ENCODE measurements around the gene CUEDC1. TPM values are rescaled to one million over a fixed set of nuclear protein-coding genes. Genes with fewer than 3 reads are reported as not detected.

Gene CUEDC1
- total and polyA plus RNA-seq, 2 of the 13 experiments (the other 11 are each of a cell fraction or from before 2014, with no cell fraction given): 7.4 to 12.9 TPM

- no peak for TF ChIP-seq THAP8 (CRISPR knock-in tag; IDR thresholded peaks at IDR 0.05; ENCODE audit: borderline replicate concordance)
- 0 out of 2 replicates have a peak, but pooled peaks have one; percentile 3 for TF ChIP-seq MTERF4 (CRISPR knock-in tag; IDR thresholded peaks at IDR 0.05)
- no peak for TF ChIP-seq REPIN1 (CRISPR knock-in tag; IDR thresholded peaks at IDR 0.05; ENCODE audit: borderline replicate concordance, low read depth)
- peak; percentile 39 for TF ChIP-seq PCBP2 (optimal IDR thresholded peaks at IDR 0.05; ENCODE audit: low read depth, low read length, poor library complexity, severe bottlenecking)
- peak; percentile 81; the same call in 1 of the 2 replicates for TF ChIP-seq JUN (CRISPR knock-in tag; IDR thresholded peaks at IDR 0.05)
- TF ChIP-seq ZFP82 (CRISPR knock-in tag; IDR thresholded peaks at IDR 0.05; ENCODE audit: borderline replicate concordance): 0 out of 2 replicates have a peak, but pooled peaks have one; percentile 16
- TF ChIP-seq ZBTB44 (CRISPR knock-in tag; IDR thresholded peaks at IDR 0.05): no peak
- no peak for TF ChIP-seq RNF219 (CRISPR knock-in tag; IDR thresholded peaks at IDR 0.05)
- TF ChIP-seq TEAD2 (CRISPR knock-in tag; IDR thresholded peaks at IDR 0.05): no peak
- TF ChIP-seq ZKSCAN1 (IDR thresholded peaks at IDR 0.05; ENCODE audit: low read length): no peak
- no peak for TF ChIP-seq SETDB1 (CRISPR knock-in tag; IDR thresholded peaks at IDR 0.05; ENCODE audit: borderline replicate concordance)
- 0 out of 2 replicates have a peak, but pooled peaks have one; percentile 24 for TF ChIP-seq NFIC (IDR thresholded peaks at IDR 0.05; ENCODE audit: low read length)
- TF ChIP-seq IRX3 (CRISPR knock-in tag; IDR thresholded peaks at IDR 0.05; ENCODE audit: borderline replicate concordance, low read depth): no peak
- no peak for TF ChIP-seq ZNF24 (IDR thresholded peaks at IDR 0.05)
- peak; percentile 73 for TF ChIP-seq ZBTB34 (CRISPR knock-in tag; IDR thresholded peaks at IDR 0.05)
- TF ChIP-seq ELF1 (CRISPR knock-in tag; IDR thresholded peaks at IDR 0.05): no peak
- no peak for TF ChIP-seq ZNF75D (CRISPR knock-in tag; IDR thresholded peaks at IDR 0.05; ENCODE audit: borderline replicate concordance)
- TF ChIP-seq SOX5 (CRISPR knock-in tag; IDR thresholded peaks at IDR 0.05; ENCODE audit: borderline replicate concordance): peak; percentile 68; the same call in 1 of the 2 replicates
- TF ChIP-seq RAD21 (CRISPR knock-in tag; IDR thresholded peaks at IDR 0.05): peak; percentile 60; the same call in 1 of the 2 replicates
- TF ChIP-seq CTCF (CRISPR knock-in tag; IDR thresholded peaks at IDR 0.05): peak; percentile 62
- peak; percentile 64 for TF ChIP-seq KAT8 (CRISPR knock-in tag; IDR thresholded peaks at IDR 0.05)
Measured at GRCh38 chr17:57875290-57876022, 79.8 kb downstream of the CUEDC1 start (continued).

Measured in HepG2 (cell line).